Measurements from ENCODE around the gene MED9.

- no peak for TF ChIP-seq RFX5 (IDR thresholded peaks at IDR 0.05; ENCODE audit: borderline replicate concordance, low read depth, low read length)
- TF ChIP-seq GABPA (IDR thresholded peaks at IDR 0.05; ENCODE audit: borderline replicate concordance, insufficient read depth, low read length), result no peak
- TF ChIP-seq MAX (IDR thresholded peaks at IDR 0.05), result no peak
- TF ChIP-seq POLR2A (IDR thresholded peaks at IDR 0.05; ENCODE audit: control extremely low read depth in 1 of 2, low read depth in 2 of 2, low read length in 2 of 2), result no peak
- TF ChIP-seq RAD21 (IDR thresholded peaks at IDR 0.05 in 1 of 2, conservative IDR thresholded peaks at IDR 0.05 in 1 of 2; ENCODE audit: low read depth in 2 of 2, low read length in 2 of 2), result no peak
- TF ChIP-seq BCL11A (IDR thresholded peaks at IDR 0.05; ENCODE audit: low read depth in 2 of 2, low read length in 2 of 2), result no peak
- TF ChIP-seq CTCF (IDR thresholded peaks at IDR 0.05; ENCODE audit: control extremely low read depth in 1 of 3, insufficient read depth in 1 of 3, low read depth in 1 of 3, low read length in 3 of 3), result no peak
- no peak for TF ChIP-seq POLR2AphosphoS5 (IDR thresholded peaks at IDR 0.05; ENCODE audit: low read depth, low read length)
- no peak for TF ChIP-seq FOSL1 (IDR thresholded peaks at IDR 0.05; ENCODE audit: insufficient read depth, low read depth, low read length)
- TF ChIP-seq USF2 (IDR thresholded peaks at IDR 0.05; ENCODE audit: low read length), result no peak
- no peak for TF ChIP-seq EP300 (IDR thresholded peaks at IDR 0.05; ENCODE audit: borderline replicate concordance in 1 of 2, low read depth in 2 of 2, low read length in 2 of 2)
Observed at GRCh38 chr17:17527534-17527933, 50.7 kb downstream of the MED9 start.
